NCI-H526 treated with DMSO at 0.1 percent for 48 hours (cell line): ENCODE data around the gene MMP24.
"Not testable (repeated sequence)": the region's sequence is repeated elsewhere in the genome, so short reads cannot be mapped to it uniquely, and the experiment has no call there.

Experiments
- DNase-seq: peaks from one replicate; lab custom pipeline; 2025; lab: John Stamatoyannopoulos, UW

MMP24 gene

DNA sequence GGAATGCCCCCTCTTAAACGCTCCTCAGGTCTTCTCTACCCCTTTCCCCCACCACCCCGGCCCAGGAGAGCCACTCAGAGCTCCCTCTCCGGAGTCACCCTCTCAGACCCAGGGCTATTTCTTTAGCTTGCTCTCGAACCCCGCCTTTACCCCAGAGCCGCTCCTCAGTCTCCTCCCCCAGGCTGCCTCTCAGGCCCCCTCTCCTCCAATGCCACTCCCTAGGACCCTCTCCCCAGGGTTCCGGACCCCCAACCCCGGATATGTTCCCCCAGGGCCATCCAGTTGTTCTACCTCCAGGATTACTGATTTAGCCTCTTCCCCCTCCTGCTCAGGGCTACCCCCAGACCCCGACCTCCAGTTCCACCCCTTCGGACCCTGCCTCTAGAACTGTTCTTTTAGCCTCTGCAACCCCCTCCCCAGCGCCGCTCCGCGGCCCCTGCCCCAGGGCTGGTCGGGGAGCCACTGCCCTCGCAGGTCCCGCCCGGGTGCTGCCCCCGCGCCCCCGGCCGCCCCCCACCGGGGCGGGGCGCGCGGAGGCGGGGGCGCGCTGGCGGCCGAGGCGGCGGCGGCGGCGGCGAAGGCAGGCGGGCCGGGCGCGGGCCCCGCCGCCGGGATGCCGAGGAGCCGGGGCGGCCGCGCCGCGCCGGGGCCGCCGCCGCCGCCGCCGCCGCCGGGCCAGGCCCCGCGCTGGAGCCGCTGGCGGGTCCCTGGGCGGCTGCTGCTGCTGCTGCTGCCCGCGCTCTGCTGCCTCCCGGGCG lies at the start of gene MMP24:
Gene MMP24, plus strand, starts transcription at position 565 of the 758 bp plus-strand sequence. Its CDS starts 49 bp downstream, at position 614.
- no peak for DNase-seq

DNA sequence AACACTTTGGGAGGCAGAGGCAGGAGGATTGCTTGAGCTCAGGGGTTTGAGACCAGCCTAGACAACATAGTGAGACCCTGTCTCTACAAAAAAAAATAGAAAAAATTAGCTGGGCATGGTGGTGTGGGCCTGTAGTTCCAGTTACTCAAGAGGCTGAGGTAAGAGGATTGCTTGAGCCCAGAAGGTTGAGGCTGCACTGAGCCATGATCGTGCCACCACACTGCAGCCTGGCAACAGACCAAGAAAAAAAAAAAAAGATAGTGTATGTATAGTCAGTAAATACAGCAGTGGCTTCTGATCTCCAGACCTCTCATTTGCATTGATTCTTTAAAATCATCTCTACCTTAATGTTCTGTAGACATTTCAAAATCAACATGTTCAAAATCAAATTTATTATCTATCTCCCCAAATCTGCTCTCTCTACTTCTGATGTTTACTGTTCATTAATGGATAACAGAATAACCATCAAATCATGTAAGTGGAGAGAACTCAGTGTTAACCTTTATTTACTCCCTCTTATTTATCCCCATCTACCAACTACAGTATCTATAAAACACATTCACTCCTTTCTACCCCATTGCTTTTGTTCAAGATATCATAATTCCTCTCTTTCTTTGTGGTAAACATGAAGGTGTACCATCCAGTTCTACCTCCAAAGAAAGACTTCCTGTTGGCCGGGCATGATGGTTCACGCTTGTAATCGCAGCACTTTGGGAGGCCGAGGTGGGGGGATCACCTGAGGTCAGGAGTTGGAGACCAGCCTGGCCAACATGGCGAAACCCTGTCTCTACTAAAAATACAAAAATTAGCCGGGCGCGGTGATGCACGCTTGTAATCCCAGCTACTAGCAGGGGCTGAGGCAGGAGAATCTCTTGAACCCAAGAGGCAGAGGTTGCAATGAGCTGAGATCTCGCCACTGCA lies 46.9 kb upstream of the MMP24 start:
- no peak for DNase-seq

DNA sequence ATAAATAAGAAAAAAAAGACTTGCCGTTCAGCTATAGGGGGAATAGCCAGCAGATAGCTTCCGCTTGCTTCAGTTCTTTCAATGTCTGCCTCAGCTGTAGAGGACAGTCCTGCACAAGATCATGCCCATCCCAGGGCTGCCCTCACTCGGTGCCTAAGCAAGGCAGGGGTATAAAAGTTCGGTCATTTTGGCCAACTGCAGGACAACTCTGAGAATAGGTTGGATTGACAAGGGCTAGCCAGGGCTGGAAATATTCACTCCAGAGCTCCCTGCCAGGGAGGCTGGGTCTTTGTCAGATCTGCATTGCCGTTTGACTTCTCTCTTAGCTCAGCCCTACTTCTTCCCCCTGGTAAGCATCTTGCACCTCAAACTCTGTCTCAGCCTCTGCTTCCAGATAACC lies 46.2 kb upstream of the MMP24 start:
- DNase-seq: no peak

DNA sequence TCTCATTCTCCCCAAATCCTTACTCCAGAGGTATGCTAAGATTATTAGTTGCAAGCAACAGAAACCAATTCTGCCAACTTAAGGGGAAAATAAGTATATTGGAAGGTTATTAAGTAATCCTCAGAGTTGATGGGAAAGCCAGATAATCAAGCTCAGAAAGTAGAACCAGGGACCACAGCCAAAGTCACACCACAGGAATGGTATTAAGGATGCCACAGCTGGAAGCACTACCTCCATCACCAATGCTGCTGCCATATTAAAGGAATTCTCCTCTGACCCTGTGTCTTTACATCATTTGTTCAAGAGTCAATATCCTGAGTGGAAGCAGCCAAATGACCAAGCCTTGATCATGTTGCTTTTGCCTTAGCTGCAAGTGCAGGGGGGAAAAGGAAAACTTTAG lies 44.8 kb upstream of the MMP24 start:
- DNase-seq: no peak

DNA sequence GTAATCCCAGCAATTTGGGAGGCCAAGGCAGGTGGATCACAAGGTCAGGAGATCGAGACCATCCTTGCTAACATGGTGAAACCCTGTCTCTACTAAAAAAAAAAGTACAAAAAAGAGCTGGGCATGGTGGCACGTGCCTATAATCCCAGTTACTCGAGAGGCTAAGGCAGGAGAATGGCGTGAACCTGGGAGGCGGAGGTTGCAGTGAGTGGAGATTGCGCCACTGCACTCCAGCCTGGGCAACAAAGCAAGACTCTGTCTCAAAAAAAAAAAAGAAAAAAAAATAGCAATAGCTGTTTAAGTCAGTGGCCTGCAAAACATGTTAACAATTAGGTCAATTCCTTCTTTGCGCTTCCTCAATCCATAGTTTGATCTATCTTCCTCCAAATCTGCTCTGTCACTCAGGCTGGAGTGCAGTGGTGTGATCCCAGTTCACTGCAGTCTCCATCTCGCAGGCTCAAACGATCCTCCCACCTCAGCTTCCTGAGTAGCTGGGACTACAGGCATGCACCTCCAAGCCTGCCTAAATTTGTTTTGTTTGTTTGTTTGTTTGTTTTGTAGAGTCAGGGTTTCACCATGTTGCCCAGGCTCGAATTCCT lies 39.7 kb upstream of the MMP24 start:
- not testable (repeated sequence) for DNase-seq

DNA sequence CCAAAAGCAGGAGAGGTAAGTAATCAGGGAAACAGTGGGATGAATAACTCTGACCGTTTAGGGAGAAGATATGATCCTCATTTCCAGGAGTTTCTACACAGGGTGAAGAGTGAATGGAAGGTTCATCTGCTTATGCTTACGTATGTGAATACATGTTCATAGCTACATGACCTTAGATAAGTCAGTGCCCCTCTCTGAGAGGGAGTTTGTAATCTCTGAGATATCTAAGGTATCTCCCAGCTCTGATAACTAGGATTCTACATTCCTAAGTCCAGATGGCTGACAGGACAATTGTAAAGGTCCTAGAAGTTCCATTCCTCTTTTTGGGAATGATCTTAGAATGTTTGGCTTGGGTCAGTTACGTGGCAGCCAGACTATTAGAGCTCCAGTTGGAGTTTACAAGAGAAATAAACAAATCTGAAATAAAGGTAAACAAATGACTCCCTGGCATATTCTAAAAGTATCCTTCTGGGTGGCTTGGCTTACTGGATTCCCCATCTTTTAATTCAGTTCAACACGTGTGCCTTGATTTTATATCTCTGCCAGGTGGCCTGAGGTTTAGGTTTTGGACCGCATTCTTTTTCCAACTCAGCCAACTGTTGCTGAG lies 38.8 kb upstream of the MMP24 start:
- DNase-seq: no peak

DNA sequence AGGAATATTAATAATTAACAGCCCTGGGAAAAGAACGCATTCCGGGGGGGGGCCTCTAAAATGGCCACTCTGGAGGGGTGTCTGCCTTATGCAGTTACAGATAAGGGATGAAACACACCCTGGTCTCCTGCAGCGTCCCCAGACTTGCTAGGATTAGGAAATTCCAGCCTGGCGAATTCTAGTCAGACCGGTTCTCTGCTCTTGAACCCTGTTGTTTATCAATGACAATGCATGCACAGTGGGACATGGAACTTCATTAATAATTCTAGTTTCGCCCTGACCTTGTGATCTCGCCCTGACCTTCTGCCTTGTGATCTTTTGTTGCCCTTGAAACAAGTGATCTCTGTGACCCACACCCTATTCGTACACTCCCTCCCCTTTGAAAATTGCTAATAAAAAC lies 37.3 kb upstream of the MMP24 start:
- DNase-seq: not testable (repeated sequence)

DNA sequence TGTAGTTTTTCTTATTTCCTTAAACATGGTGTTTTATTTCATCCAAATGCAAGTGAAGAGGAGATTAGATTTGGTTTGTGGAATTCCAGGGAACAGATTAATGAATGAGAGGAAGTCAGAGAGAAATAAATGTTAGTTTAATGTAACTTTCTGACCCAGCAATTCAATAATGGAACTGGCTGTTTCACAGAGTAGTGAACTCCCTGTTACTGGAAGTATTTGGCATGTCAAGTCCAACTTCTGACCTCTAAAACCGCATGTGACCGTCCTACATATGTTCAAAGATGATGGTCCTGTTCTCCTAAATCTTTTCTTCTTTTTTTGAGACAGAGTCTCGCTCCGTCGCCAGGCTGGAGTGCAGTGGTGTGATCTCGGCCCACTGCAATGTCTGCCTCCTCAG lies 35.9 kb upstream of the MMP24 start:
- DNase-seq: no peak

DNA sequence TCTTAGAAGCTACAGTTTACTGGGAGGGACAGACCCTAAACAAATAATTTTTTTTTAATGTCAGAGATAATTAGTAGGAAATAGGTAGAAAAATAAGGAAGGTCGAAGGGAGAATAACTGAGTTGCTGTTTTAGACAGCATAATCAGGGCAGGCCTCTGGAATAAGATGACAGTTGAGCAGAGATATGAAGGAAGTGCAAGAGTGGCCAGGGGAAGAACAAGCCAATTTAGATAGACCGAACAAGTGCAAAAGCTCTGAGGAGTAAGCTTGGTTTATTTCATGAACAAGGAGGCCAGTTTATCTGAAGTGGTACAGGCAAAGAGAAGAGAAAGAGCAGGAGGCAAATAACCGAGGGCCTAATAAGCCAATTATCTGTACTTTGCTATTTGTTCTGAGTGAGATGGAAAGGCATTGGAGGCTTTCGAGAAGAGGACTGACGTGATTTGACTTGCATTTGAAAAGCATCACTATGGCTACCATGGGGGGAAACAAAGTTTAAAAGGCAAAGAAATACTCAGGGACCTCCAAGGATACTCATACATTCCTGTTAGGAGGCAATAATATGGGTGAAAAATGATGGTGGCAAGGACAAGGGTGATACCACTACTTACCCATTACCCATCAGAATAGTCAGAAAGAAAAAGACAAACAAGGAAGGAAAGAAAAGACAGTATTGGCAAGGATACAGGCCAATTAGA lies 34.9 kb upstream of the MMP24 start:
- DNase-seq: no peak

DNA sequence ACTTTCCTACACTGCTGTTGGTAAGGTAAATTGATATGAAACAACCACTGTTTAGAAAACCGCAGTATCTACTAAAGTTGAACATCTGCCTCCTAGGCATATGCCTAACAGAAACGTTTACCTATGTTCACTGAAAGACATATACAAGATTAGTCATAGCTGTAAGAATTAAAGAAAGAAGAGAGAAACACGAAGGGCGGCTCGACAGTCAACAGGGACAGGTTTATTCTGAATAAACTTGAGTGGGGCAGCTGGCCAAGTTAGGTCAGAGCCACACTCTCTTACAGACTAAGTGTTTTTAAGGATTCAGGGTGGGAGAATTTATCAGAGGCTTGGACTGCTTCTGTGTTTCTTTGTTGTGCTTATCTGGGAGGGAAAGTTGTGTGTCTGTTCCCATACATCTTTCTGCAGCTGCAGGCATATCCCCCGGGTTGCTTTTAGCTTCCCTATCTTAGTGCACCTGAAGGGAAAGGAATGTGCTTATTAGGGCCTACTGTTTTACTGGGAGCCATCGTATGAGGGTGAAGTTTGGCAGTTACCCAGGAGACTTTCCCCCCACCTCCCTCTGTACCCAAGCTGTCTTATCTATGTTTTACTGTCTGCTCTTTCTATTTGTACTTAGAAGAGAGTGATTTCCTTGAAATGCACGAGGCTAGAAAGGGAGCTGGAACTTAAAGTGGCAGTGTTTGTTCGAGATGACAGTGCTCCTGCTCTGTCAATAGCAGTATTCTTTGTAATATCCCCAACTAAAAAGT lies 34.2 kb upstream of the MMP24 start:
- no peak for DNase-seq

DNA sequence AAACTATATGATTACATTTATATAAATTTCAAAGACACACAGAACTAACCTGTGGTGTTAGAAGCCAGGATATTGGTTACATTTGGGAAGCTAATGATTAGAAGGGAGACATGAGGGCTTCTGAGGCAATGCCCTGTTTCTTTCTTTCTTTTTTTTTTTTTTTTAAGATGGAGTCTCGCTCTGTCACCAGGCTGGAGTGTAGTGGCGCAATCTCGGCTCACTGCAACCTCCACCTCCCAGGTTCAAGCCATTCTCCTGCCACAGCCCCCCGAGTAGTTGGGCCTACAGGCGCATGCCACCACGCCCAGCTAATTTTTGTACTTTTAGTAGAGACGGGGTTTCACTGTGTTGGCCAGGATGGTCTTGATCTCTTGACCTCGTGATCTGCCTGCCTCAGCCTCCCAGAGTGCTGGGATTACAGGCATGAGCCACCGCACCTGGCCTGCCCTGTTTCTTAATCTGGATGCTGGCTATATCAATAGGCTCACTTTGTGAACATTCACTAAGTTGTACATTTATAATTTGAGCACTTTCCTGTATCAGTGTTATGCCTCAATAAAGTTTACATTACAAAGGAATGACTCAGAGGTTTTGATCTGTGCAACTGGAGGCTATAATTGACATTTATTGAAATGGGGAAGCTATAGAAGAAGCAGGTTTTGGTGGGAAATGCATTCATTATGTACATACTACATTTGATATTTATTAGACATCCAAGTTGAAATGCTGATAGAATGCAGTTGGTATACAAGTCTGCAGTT lies 33.3 kb upstream of the MMP24 start:
- DNase-seq: not testable (repeated sequence)

DNA sequence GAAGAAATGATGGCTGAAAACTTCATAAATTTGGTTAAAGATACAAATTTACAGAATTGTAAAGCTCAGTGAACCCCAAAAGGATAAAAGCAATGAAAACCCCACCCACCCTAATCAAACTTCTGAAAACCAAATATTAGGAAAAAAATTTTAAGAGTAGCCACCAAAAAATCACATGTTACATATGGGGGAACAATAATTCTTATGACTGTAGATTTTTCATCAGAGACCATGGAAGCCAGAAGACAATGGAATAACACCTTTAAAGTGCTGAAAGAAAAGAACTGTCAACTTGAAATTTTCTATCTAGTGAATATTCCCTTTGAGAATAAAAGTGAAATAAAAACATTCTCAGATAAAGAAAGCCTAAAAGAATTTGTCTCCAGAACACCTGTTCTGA lies 30.2 kb upstream of the MMP24 start:
- no peak for DNase-seq

DNA sequence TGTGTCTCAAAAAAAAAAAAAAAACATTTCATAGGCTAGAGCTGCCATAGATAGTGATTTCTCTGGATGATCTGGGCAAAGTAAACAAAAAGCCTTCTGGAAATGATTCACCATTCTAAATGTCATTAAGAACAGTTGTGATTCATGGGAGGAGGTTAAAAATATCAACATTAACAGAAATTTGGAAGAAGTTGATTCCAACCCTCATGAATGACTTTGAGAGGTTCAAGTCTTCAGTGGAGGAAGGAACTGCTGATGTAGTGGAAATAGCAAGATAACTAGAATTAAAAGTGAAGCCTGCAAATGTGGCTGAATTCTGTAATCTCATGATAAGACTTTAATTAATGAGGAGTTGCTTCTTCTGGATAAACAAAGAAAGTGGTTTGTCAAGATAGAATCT lies 26.8 kb upstream of the MMP24 start:
- no peak for DNase-seq

DNA sequence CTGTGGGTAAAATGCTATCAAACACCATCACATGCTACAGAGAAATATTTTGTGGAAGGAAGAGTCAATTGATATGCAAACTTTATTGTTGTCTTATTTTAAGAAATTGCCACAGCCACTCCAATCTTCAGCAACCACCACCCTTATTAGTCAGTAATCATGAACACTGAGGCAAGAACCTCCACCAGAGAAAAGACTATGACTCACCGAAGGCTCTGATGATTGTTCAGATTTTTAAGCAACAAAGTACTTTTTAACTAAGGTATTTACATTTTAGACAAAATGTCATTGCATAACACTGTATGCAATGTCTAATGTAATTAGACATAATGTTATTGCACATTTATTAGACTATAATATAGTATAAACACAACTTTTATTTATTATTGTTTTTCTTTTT lies 26.2 kb upstream of the MMP24 start:
- no peak for DNase-seq

DNA sequence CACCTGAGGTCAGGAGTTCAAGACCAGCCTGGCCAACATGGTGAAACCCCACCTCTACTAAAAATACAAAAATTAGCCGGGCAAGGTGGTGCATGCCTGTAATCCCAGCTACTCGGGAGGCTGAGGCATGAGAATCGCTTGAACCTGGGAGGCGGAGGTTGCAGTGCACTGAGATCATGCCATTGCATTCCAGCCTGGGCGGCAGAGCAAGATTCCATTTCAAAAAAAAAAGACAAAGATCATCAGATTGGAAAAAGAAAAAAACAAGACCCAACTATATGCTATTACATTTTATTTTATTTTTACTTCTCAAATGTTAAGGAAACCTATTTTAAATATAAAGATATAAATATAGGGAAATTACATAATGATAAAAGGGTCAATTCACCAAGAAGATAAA lies 25.0 kb upstream of the MMP24 start:
- not testable (repeated sequence) for DNase-seq

DNA sequence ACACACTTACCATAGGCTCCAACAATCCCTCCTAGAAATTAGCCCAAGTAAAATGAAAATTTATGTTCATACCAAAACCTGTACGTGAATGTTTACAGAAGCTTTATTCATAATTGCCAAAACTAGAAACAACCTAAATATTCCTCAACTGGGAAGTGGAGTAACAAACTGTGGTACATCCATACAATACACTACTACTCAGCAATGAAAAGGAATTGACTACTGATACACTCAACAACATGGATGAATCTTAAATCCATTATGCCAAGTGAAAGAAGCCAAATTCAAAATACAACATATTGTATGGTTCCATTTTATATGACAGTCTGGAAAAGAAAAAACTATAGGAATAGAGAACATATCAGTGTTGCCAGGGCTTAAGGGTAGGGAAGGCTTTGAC lies 19.7 kb upstream of the MMP24 start:
- DNase-seq: no peak

DNA sequence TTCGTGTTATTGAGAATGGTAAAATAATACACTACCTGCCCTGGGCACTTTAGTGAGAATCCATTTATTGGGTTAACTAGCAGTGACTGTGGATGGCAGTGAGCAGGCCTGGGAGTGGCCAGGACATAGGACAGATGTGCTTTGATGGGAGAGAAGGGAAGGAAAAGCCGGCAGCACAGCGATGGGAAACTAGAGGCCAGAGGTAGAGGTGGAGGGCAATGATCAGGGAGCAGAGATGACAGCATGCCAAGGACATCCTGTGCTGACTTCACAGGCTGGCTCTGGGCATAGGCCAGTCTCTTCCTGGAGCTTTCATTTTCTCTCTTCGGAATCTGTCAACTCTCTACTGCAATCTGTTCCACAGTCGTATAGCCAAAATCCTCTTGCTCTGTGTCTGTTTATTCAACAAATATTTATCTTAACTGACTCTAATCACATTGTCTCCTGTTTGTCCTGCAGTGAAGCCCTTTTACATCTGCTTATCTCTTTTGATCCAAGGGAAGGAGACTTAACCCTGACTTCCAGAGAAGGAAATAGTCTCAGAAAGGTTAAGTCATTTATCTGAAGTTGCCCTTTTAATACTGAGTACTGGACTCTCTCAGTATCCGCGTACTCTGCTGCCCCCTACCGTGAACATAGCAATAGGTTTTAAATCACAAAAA lies 18.4 kb upstream of the MMP24 start:
- DNase-seq: peak; percentile 75

DNA sequence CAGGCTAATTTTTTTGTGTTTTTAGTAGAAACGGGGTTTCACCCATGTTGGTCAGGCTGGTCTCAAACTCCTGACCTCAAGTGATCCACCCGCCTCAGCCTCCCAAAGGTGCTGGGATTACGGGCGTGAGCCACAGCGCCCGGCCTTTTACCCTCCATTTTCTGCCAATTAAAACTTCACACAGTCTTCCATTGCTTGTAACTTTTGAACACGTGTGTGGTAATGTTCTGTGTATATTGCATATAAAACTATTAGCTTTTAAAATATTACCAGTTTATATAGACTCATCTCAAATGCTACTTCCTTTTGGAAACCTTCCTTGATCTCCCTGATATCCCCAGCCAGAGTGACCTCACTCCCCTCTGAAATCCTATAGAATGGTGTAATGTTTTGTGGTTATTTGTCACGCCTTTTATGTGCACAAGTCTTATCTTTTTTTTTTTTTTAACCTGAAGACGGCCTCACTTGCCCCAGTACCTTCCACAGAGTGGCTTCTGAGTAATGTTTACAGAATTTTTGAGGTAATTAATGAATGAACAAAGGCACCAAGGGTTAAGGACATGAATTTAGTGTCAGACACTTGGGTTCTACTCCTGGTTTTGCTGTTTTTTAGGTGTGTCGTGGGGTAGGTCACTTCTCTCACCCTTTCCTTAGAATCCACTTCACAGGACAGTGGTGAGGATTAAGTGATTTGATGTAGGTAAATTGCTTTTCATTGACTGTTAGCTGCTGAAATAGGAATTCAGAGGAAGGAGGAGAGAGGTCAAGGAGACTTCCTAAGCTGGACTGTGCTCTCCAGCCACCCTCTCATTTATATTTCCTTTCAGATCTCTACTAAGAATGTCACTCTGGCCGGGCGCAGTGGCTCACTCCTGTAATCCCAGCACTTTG lies 11.2 kb upstream of the MMP24 start:
- no peak for DNase-seq

DNA sequence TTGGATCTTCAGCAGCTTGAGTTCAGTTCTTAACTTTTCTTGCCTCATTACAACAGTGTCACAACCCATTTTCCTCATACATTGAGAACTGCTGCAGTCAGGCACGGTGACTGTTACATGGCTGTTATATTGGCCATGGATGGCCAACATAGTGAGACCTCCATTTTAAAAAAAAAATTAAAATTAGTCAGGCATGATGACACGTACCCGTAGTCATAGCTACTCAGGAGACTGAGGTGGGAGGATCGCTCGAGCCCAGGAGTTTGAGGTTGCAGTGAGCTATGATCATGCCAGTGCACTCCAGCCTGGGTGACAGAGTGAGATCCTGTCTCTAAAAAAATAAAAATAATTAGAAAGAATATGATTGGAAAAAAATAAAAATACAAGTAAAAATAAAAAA lies 9.9 kb upstream of the MMP24 start:
- no peak for DNase-seq
